GM21515 (cell line): ENCODE results near the gene KCNMB2.

Source experiments
- ATAC-seq: cut with Tn5 transposase; IDR thresholded peaks from one replicate; pipeline ENCODE4 v1.9.1; 2021; ENCODE audit not compliant: unreplicated experiment

The KCNMB2 gene

DNA sequence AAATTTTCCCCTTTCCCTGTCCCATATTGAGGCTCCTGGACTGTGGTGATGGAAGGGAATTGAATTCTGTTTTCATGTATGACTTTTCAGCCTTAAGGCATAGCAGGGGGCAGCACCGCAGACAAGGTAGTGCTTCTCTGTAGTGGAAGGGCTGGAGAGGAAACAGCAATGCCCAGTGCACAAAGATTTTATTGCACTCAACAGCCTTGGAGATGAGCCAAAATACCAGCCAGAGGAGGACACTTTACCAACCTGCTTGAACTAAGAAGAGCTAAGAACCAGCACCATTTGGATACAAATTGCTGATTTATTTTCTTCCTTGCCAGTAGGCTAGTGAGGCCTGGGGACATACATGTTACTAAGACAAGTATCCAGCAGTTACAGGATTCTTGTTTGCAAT is 98.7 kb downstream of the KCNMB2 start:
- no peak for ATAC-seq

DNA sequence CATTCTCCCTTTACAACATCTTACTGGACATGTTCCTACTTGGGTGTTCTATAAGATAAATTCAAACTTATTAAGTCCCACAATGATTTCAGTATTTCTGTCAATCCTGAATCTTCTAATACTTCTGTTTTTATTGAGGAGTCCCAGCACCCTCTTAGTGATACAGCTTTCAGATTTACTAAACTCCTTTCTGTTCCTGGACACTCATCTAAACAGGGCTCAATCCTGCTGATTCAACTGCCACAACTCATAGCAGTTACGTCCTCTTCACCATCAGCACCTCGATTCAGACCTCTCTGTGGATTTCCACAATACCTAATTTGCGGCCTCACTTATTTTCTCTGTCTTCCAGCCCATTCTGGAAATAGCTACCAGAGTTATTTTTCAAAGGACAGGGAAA is 101.6 kb downstream of the KCNMB2 start:
- no peak for ATAC-seq

DNA sequence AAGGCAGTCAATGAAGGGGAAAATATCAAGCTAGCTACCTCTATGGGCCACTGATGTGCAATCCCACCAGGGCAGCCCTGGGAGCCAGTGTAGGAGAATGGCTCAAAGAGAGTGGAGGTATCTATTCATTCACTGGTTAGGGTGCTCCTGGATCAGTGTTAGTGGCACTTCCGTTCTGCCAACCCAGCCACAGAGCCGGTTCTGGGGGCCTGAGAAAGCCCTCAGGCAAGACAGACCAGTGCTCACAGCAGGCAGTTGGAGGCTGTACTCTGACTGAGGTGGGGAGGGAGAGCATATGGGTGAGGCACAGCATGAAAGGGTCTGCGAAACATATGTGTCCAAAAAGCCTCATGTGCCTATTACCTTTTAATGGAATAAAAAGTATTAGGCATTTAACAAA is 109.3 kb downstream of the KCNMB2 start:
- no peak for ATAC-seq

DNA sequence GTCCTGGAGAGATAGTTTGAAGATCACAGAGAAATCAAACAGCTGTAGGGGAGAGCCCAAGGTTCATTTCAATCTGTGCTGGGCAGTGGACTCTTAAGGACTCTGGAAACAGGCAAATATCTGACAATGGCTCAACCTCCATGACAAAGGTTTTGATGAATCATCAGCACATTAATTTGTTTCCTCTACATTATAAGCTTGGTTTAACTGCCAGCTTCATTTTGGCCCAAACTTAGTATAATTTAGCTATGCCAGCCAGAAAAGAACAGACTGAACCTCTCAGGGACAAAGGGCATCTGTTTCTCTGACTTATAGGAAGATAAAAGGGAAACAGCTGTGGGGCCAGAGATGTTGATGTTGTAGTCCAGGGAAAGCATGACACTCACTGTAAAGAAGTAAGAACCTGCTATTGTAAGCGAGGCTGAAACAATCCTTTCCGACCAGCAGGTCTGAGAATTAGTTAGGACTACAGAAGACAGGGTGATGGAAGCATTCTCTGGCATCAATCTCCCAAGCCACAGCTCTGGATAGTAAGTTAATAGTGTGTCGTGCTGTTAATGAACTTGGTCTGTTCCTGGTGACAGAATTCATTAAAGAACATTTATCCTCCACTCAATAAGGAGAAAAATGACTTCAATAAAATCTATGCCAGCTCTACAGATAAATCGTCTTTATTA is 110.1 kb downstream of the KCNMB2 start:
- ATAC-seq = no peak

DNA sequence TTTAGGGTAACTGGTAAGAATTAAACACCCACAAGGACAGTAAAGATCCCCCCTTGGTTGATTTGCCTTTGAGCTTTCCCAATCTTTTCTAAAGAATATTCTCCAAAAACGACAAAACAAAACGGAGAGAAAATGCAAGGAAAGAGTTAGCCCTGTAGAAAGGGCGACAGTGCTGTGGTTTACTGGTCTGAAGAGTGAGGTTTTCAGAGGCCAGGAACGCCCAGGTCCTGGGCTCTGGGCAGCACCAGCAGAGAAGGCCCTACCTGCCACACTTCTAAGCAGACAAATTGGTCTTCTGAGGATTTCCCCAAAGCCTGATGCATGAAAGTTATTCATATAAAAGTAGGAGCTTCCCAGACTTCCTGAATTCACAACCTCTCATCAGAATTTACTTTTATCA is 119.3 kb downstream of the KCNMB2 start:
- ATAC-seq = no peak

DNA sequence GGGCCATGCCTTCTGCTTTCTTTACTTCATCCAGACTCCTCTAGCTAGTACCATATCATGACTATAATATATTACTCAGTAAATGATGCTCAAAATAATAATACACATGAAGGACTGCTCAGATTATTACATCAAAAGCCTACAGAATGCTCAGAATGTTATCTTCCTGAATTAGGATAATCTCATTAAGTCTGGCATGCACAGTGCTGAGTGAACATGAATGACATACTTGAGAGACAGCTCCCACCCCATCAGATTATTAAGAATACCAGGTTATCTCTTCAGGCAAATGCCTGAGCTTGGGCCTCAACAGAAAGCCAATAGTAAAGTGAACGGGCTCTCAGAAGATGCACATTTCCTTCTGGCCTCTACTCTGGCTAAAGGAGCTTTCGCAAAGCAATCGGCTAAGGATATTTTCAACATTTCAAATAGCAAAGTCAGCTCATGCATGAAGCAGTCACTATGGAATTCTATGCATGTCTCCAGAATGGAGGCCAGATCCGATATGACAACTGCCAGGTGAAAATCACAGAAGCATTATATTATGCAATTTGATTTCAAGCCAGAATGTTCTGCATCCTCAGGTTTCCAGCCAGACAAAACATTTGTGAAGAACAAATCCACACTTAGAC is 122.6 kb downstream of the KCNMB2 start:
- ATAC-seq = no peak

DNA sequence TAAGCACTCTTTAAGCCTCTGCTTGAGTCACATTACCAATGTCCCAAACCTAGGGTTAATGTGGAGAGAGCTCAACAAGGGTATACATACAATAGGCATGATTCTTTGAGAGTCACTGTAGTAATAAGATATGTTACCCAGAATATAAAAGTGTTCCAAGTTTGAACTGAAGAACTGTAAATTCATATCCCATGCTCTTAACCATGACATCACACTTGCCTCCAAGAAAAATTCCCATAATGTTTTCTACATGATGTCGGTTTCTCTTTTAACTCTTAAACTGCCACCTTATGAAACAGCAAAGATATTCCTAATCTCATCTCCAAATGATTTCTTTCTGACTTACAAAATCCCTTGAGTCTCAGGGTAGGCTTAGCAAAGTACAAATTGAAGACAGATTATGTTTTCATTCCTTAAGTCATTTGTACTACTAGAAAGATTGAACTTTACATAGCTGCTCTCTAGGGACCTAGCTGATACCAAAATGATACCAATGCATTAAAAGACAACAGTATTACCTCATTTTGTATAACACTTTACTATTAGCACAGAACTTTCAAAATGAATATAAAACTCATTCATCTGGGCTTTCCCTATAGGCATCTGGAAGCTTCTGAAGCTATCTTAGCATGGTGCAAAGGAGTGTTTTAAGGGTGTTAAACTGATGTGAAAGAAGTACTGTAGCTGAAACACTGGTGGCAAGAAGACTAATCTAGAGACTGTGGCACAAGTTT is 127.1 kb downstream of the KCNMB2 start:
- ATAC-seq = no peak

DNA sequence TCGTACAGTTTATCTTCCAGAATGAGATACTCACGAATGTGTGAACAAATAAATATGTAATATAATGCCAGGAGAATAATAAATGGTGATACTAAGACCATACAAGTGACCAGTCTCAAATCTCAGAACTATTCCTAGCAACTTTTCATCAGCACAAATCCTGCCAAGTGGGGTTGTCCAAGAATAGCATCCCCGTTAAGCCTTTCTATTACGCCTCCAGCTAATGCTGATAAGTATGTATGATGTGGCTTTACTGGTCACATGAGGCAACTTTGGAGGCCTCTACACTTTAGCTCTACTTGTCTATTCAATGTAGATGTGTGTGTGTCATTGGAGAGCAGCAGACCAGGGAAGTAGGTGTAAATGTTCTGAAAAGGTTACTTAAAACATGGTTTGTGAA is 129.5 kb downstream of the KCNMB2 start:
- ATAC-seq = no peak

DNA sequence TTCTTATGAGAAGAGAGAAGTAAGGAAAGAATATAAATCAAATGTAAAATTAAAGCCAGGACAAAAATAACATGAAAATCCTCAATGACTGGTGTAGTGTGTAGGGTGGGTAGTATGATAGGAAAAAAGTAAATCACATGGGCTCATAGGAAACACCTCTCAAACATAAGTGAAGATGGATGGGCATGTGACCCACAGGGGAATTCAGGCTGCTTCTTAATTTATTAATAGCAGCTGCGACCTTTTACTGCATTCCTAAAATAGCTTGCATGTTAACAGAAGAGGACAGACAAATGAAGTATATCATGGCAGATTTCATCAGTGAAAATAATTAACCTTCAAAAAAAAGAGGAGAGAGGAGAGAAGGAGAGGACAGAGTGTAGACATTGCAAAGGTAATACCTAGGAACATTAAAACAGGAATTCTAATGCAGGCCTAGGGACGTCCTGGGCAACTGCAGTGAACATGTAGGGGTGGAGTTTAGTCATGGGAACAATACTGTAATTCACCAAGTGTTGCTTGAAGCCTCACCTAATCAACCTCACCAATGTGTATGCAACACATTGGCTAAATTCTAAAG is 132.9 kb downstream of the KCNMB2 start:
- ATAC-seq = no peak

DNA sequence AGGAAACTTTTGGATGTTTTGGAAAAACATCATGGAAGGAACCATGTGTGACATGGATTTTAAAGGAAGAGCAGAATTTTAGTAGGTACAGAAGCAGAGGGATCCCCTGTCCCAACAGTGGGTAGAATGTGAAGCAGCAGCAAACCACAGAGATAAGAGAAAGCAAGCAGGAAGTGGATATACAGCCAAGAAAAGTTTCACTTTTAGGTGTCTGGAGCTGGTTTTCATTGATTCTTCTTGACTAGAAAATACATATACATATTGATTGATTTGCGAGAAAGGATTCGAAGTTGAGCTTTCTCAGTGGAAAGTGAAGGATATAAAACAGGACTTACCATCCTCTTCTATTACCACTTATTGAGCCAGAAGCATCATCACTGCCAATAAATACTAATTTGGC is 133.5 kb downstream of the KCNMB2 start:
- no peak for ATAC-seq

DNA sequence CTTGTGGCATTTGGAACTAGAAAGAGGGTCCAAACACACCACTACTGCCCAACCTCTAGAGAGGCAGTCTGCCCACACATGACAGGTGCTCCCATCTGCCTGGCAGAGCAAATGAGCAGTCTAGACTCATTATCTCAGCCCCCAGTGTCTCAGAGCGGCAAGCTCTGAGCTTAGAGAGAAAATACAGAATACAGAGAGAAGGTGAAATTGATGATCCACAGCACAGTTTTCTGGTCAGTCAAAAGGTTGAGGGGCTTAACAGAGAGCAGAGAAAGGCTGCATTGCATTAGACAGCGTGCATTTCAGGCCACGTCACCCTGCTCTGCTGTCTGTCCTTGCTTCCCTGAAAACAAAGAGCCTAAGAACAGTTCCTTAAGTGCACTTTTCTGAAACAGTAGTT is 135.1 kb downstream of the KCNMB2 start:
- ATAC-seq = peak; percentile 28

DNA sequence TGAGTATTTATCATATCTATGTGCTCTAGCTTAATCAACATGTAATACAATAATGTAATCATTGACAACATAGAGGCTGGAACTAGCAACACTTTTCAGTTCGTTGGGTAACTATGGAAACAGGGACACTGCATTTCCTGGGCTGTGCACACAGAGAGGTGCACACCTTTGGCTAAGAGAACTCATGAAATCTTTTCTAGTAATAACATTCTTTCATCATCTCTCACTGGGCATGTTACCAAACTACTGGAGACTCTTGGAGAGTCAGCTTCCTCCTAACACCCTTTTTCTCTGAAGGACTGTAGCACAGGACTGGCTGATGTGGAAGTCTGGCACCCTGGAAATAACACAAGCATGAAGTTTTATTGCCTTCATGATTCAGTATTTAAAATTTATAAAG is 135.6 kb downstream of the KCNMB2 start:
- peak; percentile 58 for ATAC-seq

DNA sequence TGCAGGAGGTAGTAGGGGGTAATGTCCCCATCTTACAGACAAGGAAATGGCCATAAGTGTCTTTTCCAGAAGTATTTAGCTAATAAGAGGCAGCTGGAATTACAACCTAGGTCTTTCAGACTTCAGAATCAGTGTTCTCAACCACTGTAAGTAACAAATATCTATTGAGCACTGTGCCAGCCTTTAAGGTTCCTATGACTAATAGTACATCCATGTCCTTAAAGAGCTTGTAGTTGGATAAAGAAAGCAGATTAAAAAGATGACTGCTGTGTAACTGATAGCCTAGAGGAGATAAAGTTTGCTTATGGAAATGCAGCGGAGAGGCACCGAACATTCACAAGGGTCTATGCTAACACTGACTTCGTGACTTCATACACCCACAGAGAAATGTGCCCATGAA is 136.0 kb downstream of the KCNMB2 start:
- no peak for ATAC-seq

DNA sequence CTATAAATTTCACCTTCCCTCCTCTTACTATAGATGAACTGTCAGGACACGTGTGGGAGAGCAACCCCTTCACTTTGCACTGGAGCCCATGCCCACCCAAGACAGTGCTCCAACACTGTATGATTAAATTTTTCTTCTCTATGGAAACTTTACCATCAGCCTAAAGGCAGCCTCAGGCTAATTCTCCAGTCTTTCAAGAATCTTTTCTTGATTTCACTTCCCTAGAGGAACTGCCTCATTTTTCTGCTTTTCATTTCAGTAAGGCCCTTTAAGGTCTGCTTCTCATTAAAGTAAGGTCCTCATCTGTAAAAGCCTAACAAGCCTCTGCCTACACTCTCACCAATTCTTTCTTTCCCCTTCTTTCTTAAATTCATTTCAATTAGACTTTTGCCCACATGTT is 137.3 kb downstream of the KCNMB2 start:
- ATAC-seq = no peak

DNA sequence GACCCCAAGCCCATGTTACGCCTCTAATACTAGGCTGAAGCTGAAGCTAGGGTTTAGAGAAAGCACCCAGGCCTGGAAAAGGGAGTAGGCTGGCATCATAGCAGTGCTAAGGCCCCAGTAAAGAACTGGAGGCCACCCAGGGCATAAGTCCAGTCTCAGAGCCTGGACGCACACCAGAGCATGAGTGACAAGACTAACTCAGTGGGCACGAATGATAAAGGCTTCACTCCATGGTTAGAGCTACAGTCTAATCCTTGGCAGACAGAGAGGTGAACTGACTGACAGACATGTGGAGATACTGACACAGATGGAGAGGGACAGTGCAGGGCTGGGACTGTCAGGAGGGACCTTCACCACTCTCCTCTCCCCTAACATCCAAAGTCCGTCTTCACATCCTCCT is 139.8 kb downstream of the KCNMB2 start:
- ATAC-seq = no peak

DNA sequence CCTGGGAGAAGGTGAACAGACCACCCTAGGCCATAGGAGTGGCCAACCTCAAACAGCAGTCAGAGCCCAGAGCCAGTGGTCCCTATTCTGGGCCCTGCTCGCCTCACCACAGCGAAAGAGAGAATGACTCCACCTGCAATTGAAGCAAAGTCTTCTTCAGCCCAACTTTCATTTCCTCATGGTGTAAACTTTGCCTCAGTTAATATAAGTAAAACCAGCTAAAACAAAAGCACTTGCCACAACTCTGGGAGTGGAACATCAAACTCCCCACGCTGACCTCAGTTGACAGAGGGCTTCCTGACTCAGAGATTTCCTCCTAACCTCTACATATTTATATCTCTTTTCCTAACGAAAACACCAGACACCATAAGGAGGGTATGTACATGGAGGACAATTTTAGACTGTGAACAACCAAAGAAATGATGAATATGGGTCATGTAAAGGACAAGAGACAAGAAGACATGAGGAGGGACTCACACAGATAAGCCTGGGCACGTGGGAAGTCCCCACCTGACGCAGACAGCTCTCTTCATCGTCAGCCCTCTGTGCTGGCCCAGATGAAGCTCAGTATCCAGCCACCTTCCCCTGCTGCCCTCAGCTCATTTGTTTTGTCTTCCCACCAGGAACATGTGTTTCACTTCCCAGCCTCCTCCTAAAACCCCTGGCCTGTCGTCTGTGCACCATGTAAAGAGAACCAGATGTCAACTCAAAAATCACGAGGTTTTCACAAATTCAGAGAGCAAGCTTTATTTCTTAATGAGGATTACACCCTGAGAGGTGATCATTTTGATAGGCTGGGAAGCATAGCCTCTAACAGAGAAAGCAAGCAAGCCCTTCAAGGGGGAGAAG is 140.9 kb downstream of the KCNMB2 start:
- ATAC-seq = peak; percentile 64

DNA sequence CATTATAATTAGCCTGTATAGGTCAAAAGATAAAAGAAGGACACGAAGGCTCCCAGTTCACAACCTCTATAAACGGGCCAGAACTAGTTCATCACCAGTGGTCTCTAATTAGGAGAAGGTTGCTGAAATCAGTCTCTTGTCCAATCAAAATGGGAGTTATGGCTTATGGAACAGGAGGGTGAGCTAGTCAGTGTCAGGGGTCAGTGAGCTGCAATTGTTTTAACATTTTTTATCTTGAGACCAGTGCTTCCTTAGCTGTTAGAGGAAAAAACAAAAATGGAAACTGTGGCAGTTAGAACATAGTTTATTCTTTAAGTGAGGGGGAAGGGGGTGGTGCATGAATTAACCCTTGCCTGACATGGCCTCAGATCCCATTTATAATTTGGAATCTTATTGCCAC is 141.7 kb downstream of the KCNMB2 start:
- no peak for ATAC-seq

DNA sequence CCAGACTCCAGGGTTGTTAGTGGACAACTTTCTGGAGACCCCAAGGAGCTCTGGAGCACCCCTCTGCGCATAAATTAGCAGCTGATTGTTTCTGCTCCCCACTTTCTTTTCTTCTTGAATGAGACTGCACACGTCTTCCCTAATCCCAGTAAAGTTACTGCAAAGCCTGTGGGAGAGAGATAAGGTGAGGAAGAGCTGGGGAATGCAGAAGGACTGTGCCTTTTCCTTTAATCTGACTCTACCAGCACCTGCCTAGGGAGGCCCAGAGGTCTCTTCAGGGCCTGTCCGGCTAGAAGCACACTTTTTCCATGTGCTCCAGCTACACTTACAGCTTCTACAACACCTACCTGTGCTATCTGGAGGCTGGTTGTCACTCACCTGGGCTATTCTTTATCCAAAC is 143.8 kb downstream of the KCNMB2 start:
- no peak for ATAC-seq

DNA sequence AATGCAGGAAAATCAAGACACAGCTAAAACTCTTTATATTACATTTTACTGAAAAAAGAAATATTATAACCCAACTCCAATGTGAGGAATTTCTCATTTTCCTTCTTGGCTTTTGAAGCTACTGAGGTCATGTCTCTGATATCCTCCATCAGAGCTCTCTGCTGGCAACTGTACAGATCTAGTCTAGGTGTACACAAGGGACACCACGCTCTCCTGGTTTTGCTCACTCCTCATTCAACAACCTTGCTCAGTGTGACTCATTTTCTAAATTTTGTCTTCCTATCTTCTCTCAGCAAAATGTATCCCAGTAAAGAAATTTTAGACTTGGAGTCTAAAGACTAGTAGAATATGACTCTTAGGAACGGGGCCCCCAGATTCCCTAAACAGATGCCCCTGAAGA is 144.3 kb downstream of the KCNMB2 start:
- no peak for ATAC-seq

DNA sequence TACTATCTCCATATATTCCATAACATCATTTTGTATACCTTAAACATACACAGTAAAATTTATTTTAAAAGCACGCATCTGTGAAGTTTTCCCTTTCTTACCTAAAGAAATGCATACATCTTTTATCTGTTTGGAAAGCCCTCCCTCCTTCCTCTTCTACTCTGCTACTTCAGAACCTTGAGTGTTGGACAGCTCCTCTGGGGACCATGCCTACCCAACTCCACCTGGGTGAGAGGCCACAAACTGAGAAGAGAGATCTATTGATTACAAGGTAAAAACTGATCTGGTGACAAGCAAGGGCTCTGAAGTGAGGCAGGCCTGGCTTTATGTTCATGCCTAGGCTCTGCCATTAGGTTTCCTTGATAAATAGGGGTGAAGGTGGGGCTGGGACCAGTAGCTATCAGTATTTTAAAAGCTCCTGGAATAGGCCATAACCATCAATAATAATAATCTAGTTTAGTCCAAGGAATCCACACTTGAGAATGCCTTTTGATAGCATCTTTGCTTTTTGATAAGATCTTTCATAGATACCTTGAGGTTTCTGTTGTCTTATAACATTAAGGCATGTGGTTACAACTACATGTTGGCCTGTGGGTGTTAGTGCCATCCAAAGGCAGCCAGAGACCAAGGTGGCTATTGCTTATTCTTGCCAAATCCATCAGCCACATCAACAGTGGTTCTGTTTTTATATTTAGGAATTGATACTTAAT is 148.8 kb downstream of the KCNMB2 start:
- peak; percentile 51 for ATAC-seq

DNA sequence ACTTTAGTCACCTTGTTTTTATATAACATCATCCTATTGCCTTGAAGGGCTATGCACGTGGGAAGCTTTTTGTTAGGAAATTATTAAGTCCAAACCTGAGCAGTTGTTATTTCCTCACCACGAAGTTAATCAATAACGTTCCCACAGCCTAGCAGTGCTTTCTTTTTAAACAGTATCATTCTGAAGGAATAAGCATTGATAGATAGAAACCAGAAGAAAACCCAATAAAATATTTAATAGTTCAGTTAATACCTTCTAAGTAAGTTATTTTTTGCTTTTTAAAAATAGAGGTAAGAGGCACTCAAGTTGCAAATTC is 149.3 kb downstream of the KCNMB2 start:
- ATAC-seq = no peak
